ENCODE results near the gene IL18BP.

IL18BP gene

DNA sequence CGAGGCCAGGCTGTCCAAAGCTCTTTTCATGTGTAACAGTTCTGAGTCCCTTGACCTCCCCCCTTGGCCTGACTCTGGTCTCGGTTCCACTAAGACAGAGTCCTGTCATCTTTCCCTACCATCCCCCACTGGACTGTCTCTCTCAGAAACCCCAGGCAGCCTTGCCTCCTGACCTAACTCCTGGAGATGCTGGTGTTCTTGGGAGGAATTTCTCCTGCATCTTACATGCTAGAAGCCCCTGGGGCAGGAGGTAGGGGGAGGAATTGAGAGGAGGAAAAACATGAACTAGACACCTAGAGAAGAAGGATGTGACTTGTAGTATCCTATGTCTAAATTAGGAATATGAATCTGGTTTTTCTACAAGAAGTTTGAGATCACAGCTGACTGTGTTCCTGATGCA lies 648 bp upstream of the IL18BP start:
- no peak for DNase-seq (ENCODE audit: low read depth, low spot score)
- TF ChIP-seq, protein P1, sequence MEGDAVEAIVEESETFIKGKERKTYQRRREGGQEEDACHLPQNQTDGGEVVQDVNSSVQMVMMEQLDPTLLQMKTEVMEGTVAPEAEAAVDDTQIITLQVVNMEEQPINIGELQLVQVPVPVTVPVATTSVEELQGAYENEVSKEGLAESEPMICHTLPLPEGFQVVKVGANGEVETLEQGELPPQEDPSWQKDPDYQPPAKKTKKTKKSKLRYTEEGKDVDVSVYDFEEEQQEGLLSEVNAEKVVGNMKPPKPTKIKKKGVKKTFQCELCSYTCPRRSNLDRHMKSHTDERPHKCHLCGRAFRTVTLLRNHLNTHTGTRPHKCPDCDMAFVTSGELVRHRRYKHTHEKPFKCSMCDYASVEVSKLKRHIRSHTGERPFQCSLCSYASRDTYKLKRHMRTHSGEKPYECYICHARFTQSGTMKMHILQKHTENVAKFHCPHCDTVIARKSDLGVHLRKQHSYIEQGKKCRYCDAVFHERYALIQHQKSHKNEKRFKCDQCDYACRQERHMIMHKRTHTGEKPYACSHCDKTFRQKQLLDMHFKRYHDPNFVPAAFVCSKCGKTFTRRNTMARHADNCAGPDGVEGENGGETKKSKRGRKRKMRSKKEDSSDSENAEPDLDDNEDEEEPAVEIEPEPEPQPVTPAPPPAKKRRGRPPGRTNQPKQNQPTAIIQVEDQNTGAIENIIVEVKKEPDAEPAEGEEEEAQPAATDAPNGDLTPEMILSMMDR (IDR thresholded peaks at IDR 0.05; ENCODE audit: low read depth, low read length): no peak
- H3K4me3 ChIP-seq (ENCODE audit: low read depth, low read length): no peak overlapping the region
- in situ Hi-C loops (cut with HindIII; ENCODE audit: low sequenced_read_pairs): no loop called here

DNA sequence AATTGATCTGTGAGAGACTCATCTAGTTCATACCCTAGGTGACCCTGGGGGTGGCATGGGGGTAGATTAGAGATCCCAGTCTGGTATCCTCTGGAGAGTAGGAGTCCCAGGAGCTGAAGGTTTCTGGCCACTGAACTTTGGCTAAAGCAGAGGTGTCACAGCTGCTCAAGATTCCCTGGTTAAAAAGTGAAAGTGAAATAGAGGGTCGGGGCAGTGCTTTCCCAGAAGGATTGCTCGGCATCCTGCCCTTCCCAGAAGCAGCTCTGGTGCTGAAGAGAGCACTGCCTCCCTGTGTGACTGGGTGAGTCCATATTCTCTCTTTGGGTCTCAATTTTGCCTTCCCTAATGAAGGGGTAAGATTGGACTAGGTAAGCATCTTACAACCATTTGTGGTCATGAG lies 653 bp downstream of the IL18BP start:
- DNase-seq (ENCODE audit: low read depth, low spot score): peak; percentile 27
- no peak overlapping the region for H3K4me3 ChIP-seq (ENCODE audit: low read depth, low read length)
- TF ChIP-seq, protein P1 (IDR thresholded peaks at IDR 0.05; ENCODE audit: low read depth, low read length): no peak
- in situ Hi-C loops (cut with HindIII; ENCODE audit: low sequenced_read_pairs): no loop called here

DNA sequence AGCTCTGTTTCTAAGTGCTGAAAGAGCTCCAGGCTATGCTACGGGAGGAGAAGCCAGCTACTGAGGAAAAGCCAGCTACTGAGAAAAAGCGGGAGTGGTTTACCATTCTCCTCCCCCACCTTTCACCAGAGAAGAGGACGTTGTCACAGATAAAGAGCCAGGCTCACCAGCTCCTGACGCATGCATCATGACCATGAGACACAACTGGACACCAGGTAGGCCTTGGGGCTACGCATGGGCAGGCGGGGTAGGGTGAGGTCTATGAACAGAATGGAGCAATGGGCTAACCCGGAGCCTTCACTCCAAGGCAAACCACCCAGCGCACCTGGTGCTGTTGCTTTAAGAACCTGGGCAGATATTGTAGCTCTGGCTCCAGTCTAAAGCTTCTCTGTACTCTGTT lies 1.1 kb downstream of the IL18BP start:
- in situ Hi-C loops (cut with HindIII; ENCODE audit: low sequenced_read_pairs): no loop called here
- no peak for DNase-seq (ENCODE audit: low read depth, low spot score)
- TF ChIP-seq, protein P1 (IDR thresholded peaks at IDR 0.05; ENCODE audit: low read depth, low read length): no peak
- no peak overlapping the region for H3K4me3 ChIP-seq (ENCODE audit: low read depth, low read length)

DNA sequence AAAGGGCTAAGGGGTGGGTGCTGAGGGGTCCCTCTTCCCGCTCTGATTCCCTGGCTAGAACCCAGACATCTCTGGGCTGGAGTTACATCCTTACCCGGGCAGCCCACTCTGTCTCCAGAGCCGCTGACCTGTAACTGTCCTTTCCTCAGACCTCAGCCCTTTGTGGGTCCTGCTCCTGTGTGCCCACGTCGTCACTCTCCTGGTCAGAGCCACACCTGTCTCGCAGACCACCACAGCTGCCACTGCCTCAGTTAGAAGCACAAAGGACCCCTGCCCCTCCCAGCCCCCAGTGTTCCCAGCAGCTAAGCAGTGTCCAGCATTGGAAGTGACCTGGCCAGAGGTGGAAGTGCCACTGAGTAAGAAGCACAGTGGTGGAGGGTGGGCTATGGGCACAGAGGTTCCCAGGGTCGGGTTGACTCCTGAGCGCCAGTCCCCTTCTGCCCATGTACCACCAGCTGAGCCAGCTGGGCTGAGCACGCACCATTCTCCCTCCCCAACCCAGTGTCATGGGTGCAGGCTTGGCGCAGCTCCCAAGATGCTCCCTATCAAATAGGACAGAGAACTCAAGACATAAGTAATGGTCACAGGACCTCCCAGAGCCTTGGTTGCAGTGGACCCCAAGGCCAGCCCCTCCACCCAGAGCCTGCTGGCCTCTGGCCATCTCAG lies 1.6 kb downstream of the IL18BP start:
- TF ChIP-seq, protein P1 (IDR thresholded peaks at IDR 0.05; ENCODE audit: low read depth, low read length): no peak
- H3K4me3 ChIP-seq (ENCODE audit: low read depth, low read length): no peak overlapping the region
- in situ Hi-C loops (cut with HindIII; ENCODE audit: low sequenced_read_pairs): no loop called here
- DNase-seq (ENCODE audit: low read depth, low spot score): no peak

DNA sequence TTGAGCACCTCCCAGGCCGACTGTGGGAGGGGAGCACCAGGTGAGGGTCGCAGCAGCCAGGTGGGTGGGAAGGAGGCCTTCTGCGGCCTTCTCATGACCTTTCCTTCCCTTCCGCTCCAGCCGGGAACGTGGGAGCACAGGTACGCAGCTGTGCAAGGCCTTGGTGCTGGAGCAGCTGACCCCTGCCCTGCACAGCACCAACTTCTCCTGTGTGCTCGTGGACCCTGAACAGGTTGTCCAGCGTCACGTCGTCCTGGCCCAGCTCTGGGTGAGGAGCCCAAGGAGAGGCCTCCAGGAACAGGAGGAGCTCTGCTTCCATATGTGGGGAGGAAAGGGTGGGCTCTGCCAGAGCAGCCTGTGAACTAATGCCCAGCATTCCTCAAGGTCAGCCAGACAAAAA lies 2.6 kb downstream of the IL18BP start:
- TF ChIP-seq, protein P1 (IDR thresholded peaks at IDR 0.05; ENCODE audit: low read depth, low read length): no peak
- H3K4me3 ChIP-seq (ENCODE audit: low read depth, low read length): no peak overlapping the region
- in situ Hi-C loops (cut with HindIII; ENCODE audit: low sequenced_read_pairs): no loop called here
- DNase-seq (ENCODE audit: low read depth, low spot score): no peak

DNA sequence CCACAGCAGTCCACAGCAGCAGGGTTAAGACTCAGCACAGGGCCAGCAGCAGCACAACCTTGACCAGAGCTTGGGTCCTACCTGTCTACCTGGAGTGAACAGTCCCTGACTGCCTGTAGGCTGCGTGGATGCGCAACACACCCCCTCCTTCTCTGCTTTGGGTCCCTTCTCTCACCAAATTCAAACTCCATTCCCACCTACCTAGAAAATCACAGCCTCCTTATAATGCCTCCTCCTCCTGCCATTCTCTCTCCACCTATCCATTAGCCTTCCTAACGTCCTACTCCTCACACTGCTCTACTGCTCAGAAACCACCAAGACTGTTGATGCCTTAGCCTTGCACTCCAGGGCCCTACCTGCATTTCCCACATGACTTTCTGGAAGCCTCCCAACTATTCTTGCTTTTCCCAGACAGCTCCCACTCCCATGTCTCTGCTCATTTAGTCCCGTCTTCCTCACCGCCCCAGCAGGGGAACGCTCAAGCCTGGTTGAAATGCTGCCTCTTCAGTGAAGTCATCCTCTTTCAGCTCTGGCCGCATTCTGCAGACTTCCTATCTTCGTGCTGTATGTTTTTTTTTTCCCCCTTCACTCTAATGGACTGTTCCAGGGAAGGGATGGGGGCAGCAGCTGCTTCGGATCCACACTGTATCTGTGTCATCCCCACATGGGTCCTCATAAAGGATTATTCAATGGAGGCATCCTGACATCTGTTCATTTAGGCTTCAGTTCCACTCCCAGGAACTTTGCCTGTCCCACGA lies 3.3 kb downstream of the IL18BP start:
- TF ChIP-seq, protein P1 (IDR thresholded peaks at IDR 0.05; ENCODE audit: low read depth, low read length): no peak
- no peak overlapping the region for H3K4me3 ChIP-seq (ENCODE audit: low read depth, low read length)
- DNase-seq (ENCODE audit: low read depth, low spot score): peak; percentile 27

More for the DNA sequence above, 3.3 kb downstream of the IL18BP start:
- in situ Hi-C loops (cut with HindIII; ENCODE audit: low sequenced_read_pairs): no loop called here

All from astrocyte of the spinal cord (primary cell).